Measurements from ENCODE around the gene ABITRAM.
"Not testable (repeated sequence)": the region's sequence is repeated elsewhere in the genome, so short reads cannot be mapped to it uniquely, and the experiment has no call there.

The ABITRAM gene

DNA sequence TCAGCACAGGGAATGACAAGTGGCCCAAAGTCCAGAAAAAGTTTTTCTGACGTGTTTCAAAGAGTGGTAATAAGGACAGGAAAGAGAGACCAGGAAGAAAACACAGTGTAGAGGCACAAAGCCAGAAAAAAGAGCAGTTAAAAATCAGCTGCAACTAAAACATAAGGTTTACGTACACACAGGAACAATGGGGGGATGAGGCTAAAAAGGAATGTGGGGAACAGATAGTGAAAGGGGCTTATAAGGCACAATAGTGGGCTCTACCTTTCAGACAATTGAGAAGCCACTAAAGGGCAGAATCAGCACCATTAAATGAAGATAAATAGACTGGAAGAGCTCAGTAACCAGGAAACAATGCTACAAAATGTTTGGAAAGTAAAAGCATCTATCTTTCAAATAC lies 5.8 kb upstream of the ABITRAM start:
- DNase-seq (ENCODE audit: low read depth in 2 of 2) = no peak

DNA sequence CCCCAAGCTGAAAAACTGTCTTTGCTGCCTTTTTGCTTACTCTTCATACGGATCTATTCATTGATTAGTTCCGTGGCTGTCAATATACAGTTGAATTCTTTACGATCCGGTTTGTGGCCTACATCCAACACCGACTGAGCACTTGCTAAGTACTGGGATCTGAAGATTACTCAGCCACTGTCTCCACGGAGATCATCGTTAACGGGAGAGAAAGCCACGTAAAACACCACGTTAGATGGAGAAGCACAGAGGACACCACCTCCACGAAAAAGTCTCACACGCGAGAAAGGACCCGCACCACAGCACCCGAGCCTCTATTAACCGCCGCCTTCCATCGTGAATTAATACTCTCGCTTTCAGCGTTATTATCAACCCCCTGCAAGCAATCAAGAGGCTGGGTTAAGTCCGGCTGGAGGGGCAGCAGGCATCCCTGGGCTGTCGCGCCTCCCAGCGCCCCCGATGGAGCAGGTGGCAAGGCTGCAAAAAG lies 926 bp upstream of the ABITRAM start:
- DNase-seq (ENCODE audit: low read depth in 2 of 2) = no peak

DNA sequence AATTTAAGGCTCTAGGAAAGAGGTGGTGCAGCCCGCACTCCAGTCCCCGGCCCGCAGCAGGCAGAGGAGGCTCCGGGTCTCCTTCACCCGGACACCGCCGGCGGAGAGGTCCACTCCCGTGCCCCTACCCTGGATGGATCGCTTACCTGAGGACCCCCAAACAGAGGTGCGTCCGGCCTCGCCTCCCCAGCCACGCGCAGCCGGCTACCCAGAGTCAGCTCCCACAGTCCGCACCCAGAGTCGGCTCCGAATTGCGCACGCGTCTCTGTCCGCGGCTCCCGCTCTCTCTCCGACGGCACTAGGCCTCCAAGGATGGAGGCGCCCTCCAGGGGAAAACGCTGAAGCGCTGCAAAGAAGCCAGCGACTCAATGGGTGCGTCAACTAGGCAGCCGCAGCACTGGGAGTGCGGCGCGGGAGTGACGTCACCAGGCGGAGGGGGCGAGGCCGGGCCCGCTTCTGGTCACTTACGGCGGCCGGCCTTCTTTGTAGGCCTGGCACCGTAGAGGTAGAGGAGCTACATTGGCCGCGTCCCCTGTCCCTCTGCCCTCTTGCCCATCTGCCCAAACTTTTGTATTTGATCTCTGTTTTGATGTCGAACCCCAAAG lies 380 bp upstream of the ABITRAM start, which contains the start of gene ELP1:
TSS of gene ELP1 (minus strand) at position 407 of the 605 bp plus-strand sequence. CDS start 2,978 bp downstream, outside the sequence.
- peak; percentile 87 to 88 for DNase-seq (ENCODE audit: low read depth in 2 of 2)

DNA sequence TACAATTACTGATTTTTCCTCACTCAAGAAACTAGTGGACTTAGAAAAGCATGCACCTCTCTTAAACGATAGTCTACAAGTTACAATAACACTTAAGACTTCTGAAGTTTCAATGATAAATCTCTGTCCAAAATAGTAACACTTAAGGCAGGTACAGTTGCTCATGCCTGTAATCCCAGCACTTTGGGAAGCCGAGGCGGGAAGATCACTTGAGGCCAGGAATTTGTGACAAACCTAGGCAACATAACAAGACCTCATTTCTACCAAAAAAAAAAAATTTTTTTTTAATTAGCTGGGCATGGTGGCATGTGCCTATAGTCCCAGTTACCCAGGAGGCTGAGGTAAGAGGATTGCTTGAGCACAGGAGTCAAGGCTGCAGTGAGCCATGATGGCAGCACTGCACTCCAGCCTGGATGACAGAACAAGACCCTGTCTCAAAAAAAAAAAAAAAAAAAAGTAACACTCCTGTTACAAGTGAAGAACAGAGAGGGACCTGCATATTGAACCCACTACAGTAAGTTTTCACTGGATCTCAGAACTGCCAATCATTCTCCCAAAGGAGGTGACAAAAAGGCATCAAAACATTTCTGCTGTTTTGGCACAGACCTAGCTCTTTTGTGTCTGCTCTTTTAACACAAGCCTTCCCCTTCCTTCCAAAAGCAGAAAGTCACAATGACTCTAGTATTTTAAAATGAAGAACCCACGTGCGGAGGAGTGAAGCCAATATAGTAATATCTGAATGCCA lies 3.5 kb downstream of the ABITRAM start:
- DNase-seq (ENCODE audit: low read depth in 2 of 2) = no peak

DNA sequence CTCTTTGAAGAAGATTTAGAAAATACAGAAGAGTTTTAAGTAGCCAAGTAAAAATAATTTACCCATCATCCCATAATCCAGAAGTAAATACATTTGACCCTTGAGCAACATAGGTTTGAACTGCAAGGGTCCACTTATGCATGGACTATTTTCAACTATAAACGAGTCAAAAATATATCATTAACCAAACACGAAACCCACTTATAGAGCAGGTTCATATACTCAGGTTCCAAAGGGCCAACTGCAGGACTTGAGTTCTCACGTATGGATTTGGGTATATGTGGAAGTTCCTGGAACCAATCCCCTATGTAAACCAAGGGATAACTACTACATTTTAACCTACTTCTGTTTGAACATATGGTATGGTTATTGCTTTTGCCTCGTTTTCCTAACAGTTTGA lies 5.8 kb downstream of the ABITRAM start:
- no peak for DNase-seq (ENCODE audit: low read depth in 2 of 2)

DNA sequence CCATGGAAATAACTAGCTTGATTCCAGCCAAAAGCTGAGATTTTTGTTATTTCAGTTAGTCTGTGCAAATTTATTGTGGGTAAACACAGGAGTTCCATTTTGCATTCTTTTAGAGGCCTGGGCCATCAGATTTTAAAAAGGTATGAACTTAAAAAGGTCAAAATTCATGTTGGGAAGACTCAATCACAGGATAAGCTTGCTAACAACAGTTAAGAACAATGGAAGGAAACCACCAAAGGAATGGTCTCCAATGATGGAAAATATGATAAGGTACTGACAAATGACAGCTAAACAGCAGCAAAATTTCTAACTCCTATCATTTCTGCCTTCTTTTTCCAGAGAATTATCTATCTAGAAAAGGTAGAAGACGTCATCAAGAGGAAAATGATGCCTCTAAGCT lies 16.0 kb downstream of the ABITRAM start:
- no peak for DNase-seq (ENCODE audit: low read depth in 2 of 2)

DNA sequence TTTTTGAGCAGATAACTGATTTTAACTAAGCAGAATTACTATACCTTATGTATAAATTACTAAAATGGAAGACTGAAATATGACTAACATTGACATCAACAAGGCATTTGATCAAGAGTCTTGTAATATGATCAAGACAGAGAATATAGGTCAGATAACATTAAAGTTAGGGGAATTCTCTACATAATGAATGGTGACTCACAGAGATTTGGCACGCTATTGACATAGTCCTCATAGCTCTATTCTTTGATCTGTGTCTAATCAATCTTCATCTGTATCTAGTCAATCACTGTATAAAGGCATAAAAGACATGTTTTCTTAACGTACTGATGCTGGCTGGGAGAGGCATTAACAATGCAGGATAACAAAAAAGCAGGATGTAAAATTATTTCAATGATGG lies 17.4 kb downstream of the ABITRAM start:
- no peak for DNase-seq (ENCODE audit: low read depth in 2 of 2)

DNA sequence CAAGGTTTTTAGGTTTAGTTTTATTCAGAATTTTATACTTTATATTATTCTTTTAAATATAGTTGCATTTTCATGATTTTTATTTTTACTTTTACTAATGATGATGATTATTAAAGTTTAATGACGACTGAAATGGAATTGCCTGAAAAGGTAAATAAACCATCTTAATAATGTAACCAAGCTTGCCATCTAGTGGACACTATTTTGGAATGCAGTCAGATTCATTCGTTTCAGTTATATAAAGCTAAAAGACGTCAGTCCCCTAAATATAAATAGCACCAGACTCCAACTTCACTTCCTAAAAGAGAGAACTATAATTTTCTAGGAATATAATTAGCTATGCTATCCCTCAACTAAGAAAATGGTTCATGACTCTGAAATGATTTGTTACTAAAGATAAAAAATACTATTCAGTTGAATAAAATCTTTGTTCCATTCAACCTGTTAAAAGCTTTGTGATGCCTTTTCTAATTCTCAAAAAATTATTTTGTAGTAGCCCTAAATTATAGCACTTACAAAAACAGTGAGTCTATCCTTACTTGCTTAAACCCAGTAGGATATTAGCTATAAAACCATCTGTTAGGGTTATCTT lies 19.9 kb downstream of the ABITRAM start:
- no peak for DNase-seq (ENCODE audit: low read depth in 2 of 2)

DNA sequence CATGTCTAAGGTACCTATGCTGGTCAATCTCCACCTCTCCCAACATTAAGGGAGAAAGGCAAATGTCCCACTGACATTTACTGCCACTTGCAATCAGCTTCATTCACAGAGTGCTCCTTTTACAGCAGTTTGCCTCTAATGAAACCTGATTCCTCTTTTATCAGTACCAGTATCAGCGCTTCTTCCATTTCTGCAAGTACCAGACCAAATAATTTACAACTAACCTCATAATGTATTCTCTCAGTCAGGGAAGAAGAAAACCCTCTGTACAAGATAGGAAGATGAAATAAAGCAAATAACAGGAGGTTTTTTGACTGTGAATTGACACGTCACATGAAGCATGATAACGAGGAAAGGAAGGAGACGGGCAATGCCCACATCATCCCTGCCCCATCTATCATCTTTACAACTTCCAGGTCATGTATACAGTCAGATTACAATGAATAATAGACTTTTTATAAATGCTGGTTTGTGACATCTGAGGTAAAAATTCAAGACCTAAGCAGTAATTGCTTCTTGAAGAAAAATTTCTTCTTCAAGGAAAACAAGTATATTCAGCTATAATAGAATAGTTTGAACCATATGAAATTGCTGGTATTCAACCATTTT lies 21.9 kb downstream of the ABITRAM start:
- no peak for DNase-seq (ENCODE audit: low read depth in 2 of 2)

DNA sequence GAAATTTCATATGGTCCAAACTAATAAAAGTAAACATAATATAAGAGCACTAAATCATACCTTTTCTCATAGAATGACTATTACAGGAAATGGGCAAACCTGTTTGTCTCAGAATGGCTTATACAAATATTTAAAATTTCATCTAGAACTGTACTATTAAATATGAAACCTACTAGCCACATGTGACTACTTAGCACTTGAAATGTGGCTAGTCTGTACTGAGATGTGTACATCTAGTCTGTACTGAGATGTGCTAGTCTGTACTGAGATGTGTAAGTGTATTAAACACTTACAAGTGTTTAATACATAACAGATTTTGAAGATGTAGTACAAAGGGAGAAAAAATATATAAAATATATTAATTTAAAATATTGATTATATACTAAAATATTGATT lies 22.4 kb downstream of the ABITRAM start:
- DNase-seq (ENCODE audit: low read depth in 2 of 2) = no peak

DNA sequence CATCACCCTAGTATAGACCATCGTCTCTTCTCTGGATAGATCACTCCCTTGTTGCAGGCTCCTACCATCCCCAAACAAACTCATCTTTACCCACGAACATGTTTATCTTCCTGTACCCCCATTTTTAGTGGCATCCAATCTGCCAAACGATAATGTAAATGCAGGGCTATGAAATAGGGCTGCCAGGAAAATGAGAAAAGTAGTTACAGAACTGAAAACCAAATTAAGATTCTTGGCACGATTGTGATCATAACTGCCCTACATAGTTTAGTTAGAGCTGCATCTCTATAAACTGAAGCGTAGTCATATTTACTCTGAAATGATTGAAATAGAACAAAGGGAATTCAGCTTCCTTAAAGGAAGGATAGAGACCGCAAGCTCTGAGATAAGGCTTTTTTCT lies 26.1 kb downstream of the ABITRAM start:
- no peak for DNase-seq (ENCODE audit: low read depth in 2 of 2)

DNA sequence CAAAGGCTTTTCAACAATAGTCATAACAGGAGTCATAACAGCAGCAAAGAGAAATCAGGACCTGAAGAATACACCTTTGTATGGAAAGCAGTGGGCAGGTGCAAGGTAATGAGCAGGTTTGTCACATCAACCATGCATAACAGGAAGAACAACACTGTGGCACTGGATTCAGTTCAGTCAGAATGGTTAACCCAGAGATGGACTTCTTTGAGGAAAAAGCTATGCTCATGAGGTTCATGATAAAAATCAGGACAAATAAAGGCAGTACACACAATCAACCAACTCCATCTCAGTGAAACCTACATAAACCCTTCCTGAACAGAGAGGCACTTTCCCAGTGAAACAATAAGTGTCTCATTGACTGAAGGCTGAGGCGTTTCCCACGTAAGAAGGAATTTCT lies 27.0 kb downstream of the ABITRAM start:
- DNase-seq (ENCODE audit: low read depth in 2 of 2) = no peak

DNA sequence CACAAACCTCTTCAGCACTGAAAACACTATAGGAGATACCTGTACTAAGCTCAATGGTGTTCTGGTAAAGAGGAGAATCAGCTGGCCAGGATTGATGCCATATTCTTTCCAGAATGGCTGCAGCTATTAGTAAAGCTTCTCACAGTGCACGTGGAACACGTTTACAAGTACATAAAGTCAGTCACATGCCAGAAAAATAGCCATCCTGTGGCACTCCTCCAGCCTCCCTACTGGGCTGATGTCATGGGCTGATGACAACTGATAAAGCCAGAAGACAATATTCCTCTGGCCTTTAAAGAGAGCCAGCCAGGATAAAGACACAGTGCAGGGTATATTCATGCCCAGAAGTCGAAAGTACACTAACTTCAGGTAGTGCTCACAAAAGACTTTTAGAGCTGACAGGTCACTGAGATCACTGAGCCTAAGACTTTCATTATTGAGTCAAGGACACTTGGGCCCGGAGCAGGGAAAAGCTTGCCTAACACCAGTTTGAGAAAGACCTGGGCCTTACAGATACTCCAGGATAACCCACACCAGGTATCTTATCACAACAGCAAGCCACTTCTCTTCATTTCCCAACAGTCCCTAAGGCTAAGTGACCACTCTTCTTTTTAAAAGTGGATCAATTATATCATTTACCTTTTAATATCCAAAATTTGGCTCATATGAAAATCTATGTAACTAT lies 29.4 kb downstream of the ABITRAM start:
- DNase-seq (ENCODE audit: low read depth in 2 of 2) = no peak

DNA sequence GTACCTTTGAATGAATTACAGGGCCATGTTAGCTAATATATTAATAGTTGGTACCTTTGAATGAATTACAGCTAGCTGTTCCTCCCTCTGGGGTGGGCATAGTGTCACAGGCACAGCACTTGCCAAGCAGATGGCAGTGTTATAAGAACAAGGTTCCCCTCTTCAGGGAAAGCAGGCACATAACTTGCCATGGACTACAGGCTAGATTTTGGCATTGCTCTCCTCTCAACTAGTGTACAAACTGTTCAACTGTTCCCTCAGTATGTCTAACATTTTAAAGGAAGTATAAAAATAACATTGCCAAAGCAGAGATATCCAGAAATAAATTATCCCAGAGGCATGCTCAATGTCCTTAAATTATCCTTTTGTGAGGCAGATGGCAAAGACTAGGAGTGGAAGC lies 33.7 kb downstream of the ABITRAM start:
- DNase-seq (ENCODE audit: low read depth in 2 of 2) = no peak

DNA sequence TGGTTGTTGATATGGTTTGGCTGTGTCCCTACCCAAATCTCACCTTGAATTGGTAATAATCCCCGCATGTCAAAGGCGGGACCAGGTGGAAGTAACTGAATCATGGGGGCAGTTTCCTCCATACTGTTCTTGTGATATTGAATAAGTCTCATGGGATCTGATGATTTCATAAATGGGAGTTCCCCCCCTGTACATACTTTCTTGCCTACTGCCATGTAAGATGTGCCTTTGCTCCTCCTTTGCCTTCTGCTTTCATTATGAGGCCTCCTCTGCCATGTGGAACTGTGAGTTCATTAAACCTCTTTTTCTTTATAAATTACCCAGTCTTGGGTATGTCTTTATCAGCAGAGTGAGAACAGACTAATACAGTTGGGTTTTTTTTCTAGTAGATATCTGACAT lies 37.2 kb downstream of the ABITRAM start:
- not testable (repeated sequence) for DNase-seq (ENCODE audit: low read depth in 2 of 2)

DNA sequence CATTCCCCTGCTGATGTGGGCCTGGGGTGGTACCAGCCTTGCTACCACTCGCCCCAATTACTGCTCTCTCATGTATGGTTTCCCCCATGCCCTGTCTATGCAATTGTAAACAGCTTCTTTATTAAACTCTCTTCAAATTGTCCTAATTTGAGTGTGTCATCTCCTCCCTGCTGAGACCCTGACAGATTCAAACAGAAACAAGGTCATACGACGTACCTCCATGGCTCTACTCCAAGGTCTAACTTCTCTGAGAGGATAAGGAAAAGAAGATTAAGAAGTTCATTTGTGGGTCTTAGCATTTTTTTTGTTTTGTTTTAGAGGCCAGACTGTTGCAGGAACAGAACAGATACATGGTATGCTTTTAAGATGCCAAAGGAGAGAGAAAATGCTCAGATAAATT lies 38.0 kb downstream of the ABITRAM start:
- no peak for DNase-seq (ENCODE audit: low read depth in 2 of 2)

DNA sequence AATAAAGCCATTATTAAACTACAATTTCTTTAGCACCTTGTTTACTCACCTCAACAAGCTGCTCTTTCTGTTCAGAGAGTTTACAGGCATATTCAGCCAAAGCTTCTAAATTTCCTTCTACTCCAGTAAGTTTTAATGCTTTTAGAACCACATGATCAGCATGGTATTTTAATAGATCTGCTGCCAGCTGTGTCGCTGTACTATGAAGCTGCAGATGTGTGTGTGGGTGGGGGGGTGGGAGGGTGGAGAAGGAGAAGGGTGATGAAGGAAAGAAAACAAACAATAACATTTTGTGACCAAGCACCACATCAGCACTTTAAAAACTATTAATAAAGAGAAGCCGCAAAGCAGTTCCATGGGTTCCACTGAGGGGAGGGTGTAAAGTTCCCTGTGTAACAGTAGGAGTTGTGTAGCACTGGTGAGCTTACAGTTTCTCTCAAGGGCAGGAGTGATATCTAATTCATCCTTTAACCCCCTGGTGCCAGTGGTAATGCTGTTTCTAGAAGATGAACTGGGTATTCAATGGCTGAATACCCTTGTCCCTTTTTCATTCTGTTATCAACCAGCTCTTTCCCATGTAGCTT lies 38.5 kb downstream of the ABITRAM start:
- no peak for DNase-seq (ENCODE audit: low read depth in 2 of 2)

DNA sequence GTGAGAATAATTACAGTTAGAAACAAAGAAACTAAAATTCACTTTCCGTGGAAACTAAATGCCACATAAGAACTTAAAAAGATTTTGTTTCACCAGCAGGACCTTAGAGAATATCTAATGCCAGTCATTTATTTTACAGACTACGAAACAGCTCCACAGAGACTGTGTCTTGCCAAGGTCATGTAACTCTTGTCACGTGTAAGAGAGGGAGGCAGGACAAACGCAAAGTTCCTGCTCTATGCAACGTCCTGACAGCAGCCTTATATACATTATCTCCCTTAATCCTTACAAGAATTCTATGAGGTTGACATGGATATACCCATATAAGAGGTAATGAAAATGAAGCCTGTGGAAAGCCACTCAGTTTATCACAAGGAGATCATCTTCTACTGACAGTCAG lies 39.7 kb downstream of the ABITRAM start:
- no peak for DNase-seq (ENCODE audit: low read depth in 2 of 2)

DNA sequence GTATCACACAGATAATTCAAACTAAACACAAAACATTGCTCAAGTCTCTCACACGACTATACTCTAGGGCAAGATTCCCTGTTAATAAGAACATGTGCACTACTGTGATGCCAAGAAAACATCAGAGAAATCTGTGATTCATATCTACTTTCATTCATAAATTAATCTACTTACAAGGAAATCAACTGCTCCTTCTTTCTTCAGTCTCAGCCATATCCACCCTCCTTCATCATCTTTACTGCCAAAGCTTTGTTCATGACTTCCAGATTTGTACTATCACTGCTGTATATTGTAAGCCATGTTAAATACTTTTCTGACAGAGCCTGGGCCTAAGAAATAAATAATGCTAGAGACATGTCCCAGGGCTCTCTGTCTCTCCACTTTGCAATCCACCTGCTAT lies 44.0 kb downstream of the ABITRAM start:
- no peak for DNase-seq (ENCODE audit: low read depth in 2 of 2)

DNA sequence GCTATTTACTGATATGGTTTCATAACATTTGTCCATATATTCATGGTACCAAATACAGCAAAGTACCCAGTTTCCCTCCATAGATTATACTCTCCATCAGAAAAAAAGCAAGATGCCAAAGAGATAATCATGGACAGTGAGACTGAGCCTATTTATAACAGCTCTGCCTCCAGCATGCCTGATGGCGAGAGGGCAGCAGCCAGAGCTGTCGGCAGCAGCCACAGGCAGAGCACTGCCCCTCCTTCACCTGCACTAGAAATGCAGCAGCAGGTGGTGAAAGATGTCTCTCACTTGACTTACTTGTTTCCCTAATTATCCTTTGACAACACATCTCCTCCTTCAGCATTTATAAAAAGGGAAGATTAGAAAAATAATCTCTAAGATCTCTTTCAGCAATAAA lies 46.7 kb downstream of the ABITRAM start:
- DNase-seq (ENCODE audit: low read depth in 2 of 2) = no peak

DNA sequence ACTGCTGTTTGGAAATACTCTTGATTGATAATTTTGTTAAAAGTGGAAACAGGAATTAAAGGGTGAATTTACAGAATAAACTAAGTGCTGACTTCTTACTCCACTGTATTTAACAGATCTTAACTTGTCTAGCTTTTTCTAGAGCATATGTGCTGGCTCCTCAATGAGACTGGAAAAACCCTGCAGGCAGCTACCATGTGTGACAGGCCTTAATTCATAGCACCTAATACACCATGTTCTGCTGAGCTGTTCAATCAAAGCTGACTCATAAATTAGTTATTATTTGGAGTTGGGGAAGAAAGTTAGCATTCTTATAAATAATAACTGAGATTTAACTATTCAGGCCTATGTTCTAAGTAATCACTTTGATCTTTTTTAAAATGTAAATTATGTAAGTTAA lies 49.7 kb downstream of the ABITRAM start:
- no peak for DNase-seq (ENCODE audit: low read depth in 2 of 2)
